MM.1S (cell line): Measurements from ENCODE around the gene TIAM1.

Source experiments
- DNase-seq: peaks from one replicate; pipeline ENCODE4 v3.0.0-alpha.2; 2015
- H2AFZ ChIP-seq: fragments of 300-600 bp; sonication (generic); 2 replicates; pipeline ENCODE4 v1.6.0; 2016; ENCODE audit warnings: antibody characterized with exemption, low read length
- H3F3A ChIP-seq: fragments of 300-600 bp; sonication (generic); 2 replicates; pipeline ENCODE4 v1.6.1; 2016; ENCODE audit warnings: mild to moderate bottlenecking, antibody characterized with exemption, low read length, moderate library complexity, mixed read lengths; ENCODE audit not compliant: insufficient read depth
- H3K27ac ChIP-seq: fragments of 300-600 bp; sonication (generic); 2 replicates; pipeline ENCODE4 v1.5.1; 2016; ENCODE audit warnings: mild to moderate bottlenecking, low read length
- H3K27me3 ChIP-seq: fragments of 300-600 bp; sonication (generic); replicated peaks from 2 replicates; pipeline ENCODE4 v1.6.0; 2016; ENCODE audit warnings: low read length; ENCODE audit not compliant: insufficient read depth
- H3K36me3 ChIP-seq: fragments of 300-600 bp; sonication (generic); replicated peaks from 2 replicates; pipeline ENCODE4 v1.6.1; 2016; ENCODE audit warnings: mild to moderate bottlenecking, low read length, mixed read lengths; ENCODE audit not compliant: insufficient read depth
- H3K4me1 ChIP-seq: fragments of 300-600 bp; sonication (generic); 2 replicates; pipeline ENCODE4 v1.6.1; 2016; ENCODE audit warnings: low read length, mixed read lengths
- H3K4me2 ChIP-seq: fragments of 300-600 bp; sonication (generic); 2 replicates; pipeline ENCODE4 v1.6.0; 2016; ENCODE audit warnings: low read depth, low read length
- H3K4me3 ChIP-seq: fragments of 300-600 bp; sonication (generic); 2 replicates; pipeline ENCODE4 v1.5.1; 2016; ENCODE audit warnings: low read length, mixed read lengths
- H3K79me2 ChIP-seq: fragments of 300-600 bp; sonication (generic); 2 replicates; pipeline ENCODE4 v1.6.1; 2016; ENCODE audit warnings: mixed run types, low read length, mixed read lengths
- H3K9ac ChIP-seq: fragments of 300-600 bp; sonication (generic); 2 replicates; pipeline ENCODE4 v1.6.1; 2016; ENCODE audit warnings: low read length, mixed read lengths
- H3K9me2 ChIP-seq: fragments of 300-600 bp; sonication (generic); replicated peaks from 2 replicates; pipeline ENCODE4 v1.6.1; 2016; ENCODE audit warnings: mild to moderate bottlenecking, low read length, mixed read lengths; ENCODE audit not compliant: insufficient read depth
- H3K9me3 ChIP-seq: fragments of 300-600 bp; sonication (generic); replicated peaks from 2 replicates; pipeline ENCODE4 v1.6.1; 2016; ENCODE audit warnings: mild to moderate bottlenecking, low read length, mixed read lengths; ENCODE audit not compliant: insufficient read depth
- H4K20me1 ChIP-seq: fragments of 300-600 bp; sonication (generic); 2 replicates; pipeline ENCODE4 v1.6.1; 2016; ENCODE audit warnings: mild to moderate bottlenecking, low read length, moderate library complexity, mixed read lengths; ENCODE audit not compliant: insufficient read depth
- EZH2 ChIP-seq: fragments of 300-600 bp; sonication (generic); optimal IDR thresholded peaks from 2 replicates; pipeline ENCODE3; 2017; ENCODE audit warnings: low read depth, mild to moderate bottlenecking, antibody characterized with exemption, low read length, mixed read lengths
- EZH2phosphoT487 ChIP-seq: fragments of 300-600 bp; sonication (generic); IDR thresholded peaks from 2 replicates; pipeline ENCODE4 v1.6.1; 2018; ENCODE audit warnings: antibody characterized with exemption, low read length
- TF ChIP-seq, protein P1 (sequence below): fragments of 300-600 bp; sonication (generic); IDR thresholded peaks from 2 replicates; pipeline ENCODE4 v1.5.1; 2016; ENCODE audit warnings: antibody characterized with exemption, low read length, mixed read lengths

Gene TIAM1

DNA sequence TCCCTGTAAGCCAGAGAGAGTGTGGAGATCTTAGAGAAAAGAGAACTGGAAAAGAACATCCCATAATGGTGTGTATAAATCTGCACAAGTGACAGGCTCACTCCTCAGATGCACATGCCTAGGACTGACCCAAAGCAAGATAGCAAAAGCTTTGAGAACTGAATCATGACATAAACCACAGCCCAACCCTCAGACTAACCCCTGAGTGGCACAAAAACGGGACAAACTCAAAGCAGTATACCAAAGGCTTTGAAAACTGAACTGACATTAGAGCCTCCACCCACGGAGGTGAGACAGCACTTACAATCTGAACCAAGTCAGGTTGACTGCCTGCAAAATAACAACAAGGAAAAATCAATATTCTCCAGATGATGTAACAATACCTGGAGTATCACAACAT lies 70.8 kb downstream of the TIAM1 start:
- Histone ChIP-seq H3K36me3 (no peaks in the 10 kb centered on the region), H3K4me3 (no peak overlapping the region)
- TF ChIP-seq EZH2 (no peak), EZH2phosphoT487 (no peak)
- TF ChIP-seq, protein P1, sequence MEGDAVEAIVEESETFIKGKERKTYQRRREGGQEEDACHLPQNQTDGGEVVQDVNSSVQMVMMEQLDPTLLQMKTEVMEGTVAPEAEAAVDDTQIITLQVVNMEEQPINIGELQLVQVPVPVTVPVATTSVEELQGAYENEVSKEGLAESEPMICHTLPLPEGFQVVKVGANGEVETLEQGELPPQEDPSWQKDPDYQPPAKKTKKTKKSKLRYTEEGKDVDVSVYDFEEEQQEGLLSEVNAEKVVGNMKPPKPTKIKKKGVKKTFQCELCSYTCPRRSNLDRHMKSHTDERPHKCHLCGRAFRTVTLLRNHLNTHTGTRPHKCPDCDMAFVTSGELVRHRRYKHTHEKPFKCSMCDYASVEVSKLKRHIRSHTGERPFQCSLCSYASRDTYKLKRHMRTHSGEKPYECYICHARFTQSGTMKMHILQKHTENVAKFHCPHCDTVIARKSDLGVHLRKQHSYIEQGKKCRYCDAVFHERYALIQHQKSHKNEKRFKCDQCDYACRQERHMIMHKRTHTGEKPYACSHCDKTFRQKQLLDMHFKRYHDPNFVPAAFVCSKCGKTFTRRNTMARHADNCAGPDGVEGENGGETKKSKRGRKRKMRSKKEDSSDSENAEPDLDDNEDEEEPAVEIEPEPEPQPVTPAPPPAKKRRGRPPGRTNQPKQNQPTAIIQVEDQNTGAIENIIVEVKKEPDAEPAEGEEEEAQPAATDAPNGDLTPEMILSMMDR: no peak

GRCh38 chr21:31268090-31268489 lies 76.0 kb downstream of the TIAM1 start:
- H3K4me3 ChIP-seq: no peak overlapping the region
- TF ChIP-seq EZH2phosphoT487: no peak
- TF ChIP-seq, protein P1: no peak
- no peak overlapping the region for H3K9ac ChIP-seq

More for the DNA sequence above, 70.8 kb downstream of the TIAM1 start:
- Histone ChIP-seq H3K27me3 (no peaks in the 10 kb centered on the region), H3K9me3 (no peaks in the 10 kb centered on the region), H3K4me1 (no peaks in the 10 kb centered on the region), H3K9me2 (no peaks in the 10 kb centered on the region), H3K9ac (no peak overlapping the region), H3F3A (no peaks in the 10 kb centered on the region), H4K20me1 (no peaks in the 10 kb centered on the region), H3K4me2 (no peak overlapping the region), H3K79me2 (no peaks in the 10 kb centered on the region), H2AFZ (no peak overlapping the region), H3K27ac (no peak overlapping the region)
- no peak for DNase-seq

DNA sequence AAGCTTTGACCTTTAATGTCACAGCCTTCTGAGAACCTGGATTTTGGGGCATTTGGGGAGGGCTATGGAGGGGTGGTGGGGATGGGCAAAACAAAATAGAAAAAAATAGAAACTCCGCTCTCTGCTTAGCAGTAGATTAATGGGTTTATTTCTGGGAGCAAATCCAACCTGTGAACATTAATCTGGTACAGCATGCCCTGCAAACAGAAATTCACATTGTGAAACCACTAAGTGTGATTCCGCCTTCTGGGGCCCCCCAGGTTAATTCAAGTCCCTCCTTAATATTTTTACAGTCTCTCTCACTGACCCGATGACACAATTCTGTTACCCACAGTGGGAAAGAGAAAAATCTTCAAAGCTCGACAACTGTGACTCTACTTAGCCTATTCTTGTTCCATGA lies 76.4 kb downstream of the TIAM1 start:
- no peaks in the 10 kb centered on the region for H3K9me3 ChIP-seq
- H3K36me3 ChIP-seq: no peaks in the 10 kb centered on the region
- no peaks in the 10 kb centered on the region for H3K4me1 ChIP-seq
- H3K9ac ChIP-seq: no peak overlapping the region
- no peaks in the 10 kb centered on the region for H3K27me3 ChIP-seq
- no peaks in the 10 kb centered on the region for H4K20me1 ChIP-seq
- H3K4me2 ChIP-seq: no peak overlapping the region
- no peak overlapping the region for H3K4me3 ChIP-seq
- TF ChIP-seq EZH2phosphoT487: no peak
- TF ChIP-seq, protein P1: no peak
- no peak for TF ChIP-seq EZH2
- DNase-seq: no peak
- no peaks in the 10 kb centered on the region for H3K9me2 ChIP-seq
- no peaks in the 10 kb centered on the region for H3K79me2 ChIP-seq
- H2AFZ ChIP-seq: no peak overlapping the region
- H3F3A ChIP-seq: no peaks in the 10 kb centered on the region
- no peak overlapping the region for H3K27ac ChIP-seq

More at GRCh38 chr21:31268090-31268489, 76.0 kb downstream of the TIAM1 start:
- no peaks in the 10 kb centered on the region for H3K4me1 ChIP-seq
- no peak for DNase-seq
- no peaks in the 10 kb centered on the region for H3K27me3 ChIP-seq
- no peaks in the 10 kb centered on the region for H3K9me3 ChIP-seq
- H3K36me3 ChIP-seq: no peaks in the 10 kb centered on the region
- no peaks in the 10 kb centered on the region for H4K20me1 ChIP-seq
- no peak overlapping the region for H2AFZ ChIP-seq
- no peaks in the 10 kb centered on the region for H3F3A ChIP-seq
- H3K9me2 ChIP-seq: no peaks in the 10 kb centered on the region
- H3K79me2 ChIP-seq: no peaks in the 10 kb centered on the region
- no peak overlapping the region for H3K27ac ChIP-seq
- H3K4me2 ChIP-seq: no peak overlapping the region
